GM18873 (cell line): ENCODE data around the gene MOBP.

Experiments
- ATAC-seq: cut with Tn5 transposase; IDR thresholded peaks from one replicate; pipeline ENCODE4 v1.9.1; 2021; ENCODE audit warnings: mild to moderate bottlenecking, moderate library complexity, moderate number of reproducible peaks; ENCODE audit not compliant: unreplicated experiment, low FRiP score

Gene MOBP

GRCh38 chr3:39491733-39492350 lies 24.4 kb downstream of the MOBP start:
- no peak for ATAC-seq

GRCh38 chr3:39494781-39495180 lies 27.3 kb downstream of the MOBP start:
- no peak for ATAC-seq

- ATAC-seq: no peak
Measured at GRCh38 chr3:39497753-39498152, 30.3 kb downstream of the MOBP start.

GRCh38 chr3:39499651-39500273 lies 32.3 kb downstream of the MOBP start:
- ATAC-seq: no peak

- no peak for ATAC-seq
Measured at GRCh38 chr3:39501059-39501458, 33.6 kb downstream of the MOBP start.

GRCh38 chr3:39501968-39502837 lies 34.7 kb downstream of the MOBP start:
- no peak for ATAC-seq

GRCh38 chr3:39502838-39503145 lies 35.3 kb downstream of the MOBP start:
- no peak for ATAC-seq

- no peak for ATAC-seq
Measured at GRCh38 chr3:39505866-39506742, 38.6 kb downstream of the MOBP start.

GRCh38 chr3:39506863-39507262 lies 39.4 kb downstream of the MOBP start:
- ATAC-seq: no peak

- ATAC-seq: no peak
Measured at GRCh38 chr3:39513791-39514369, 46.4 kb downstream of the MOBP start.

GRCh38 chr3:39515681-39516441 lies 48.4 kb downstream of the MOBP start:
- no peak for ATAC-seq

- ATAC-seq: no peak
Measured at GRCh38 chr3:39519103-39519502, 51.6 kb downstream of the MOBP start.

GRCh38 chr3:39519554-39520288 lies 52.2 kb downstream of the MOBP start:
- ATAC-seq: no peak

- no peak for ATAC-seq
Measured at GRCh38 chr3:39521456-39521855, 54.0 kb downstream of the MOBP start.

- ATAC-seq: no peak
Measured at GRCh38 chr3:39524107-39524506, 56.6 kb downstream of the MOBP start.

- ATAC-seq: no peak
Measured at GRCh38 chr3:39528844-39529243, 61.4 kb downstream of the MOBP start.

GRCh38 chr3:39529577-39529976 lies 62.1 kb downstream of the MOBP start:
- ATAC-seq: no peak

- no peak for ATAC-seq
Measured at GRCh38 chr3:39531066-39531465, 63.6 kb downstream of the MOBP start.

GRCh38 chr3:39531665-39532064 lies 64.2 kb downstream of the MOBP start:
- ATAC-seq: no peak
